ENCODE measurements around the gene TENM4.

- TF ChIP-seq RBM39 (IDR thresholded peaks at IDR 0.05; ENCODE audit: low read depth, low read length, poor library complexity, severe bottlenecking) = no peak
- no peak for TF ChIP-seq CC2D1A (CRISPR knock-in tag; IDR thresholded peaks at IDR 0.05)
- no peak for TF ChIP-seq CTCF (CRISPR knock-in tag; IDR thresholded peaks at IDR 0.05)
- TF ChIP-seq CEBPB (IDR thresholded peaks at IDR 0.05; ENCODE audit: borderline replicate concordance, low read depth, low read length) = no peak
- TF ChIP-seq SOX6 (IDR thresholded peaks at IDR 0.05) = no peak
- no peak for TF ChIP-seq SOX6 (CRISPR knock-in tag; IDR thresholded peaks at IDR 0.05)
- TF ChIP-seq MAX (IDR thresholded peaks at IDR 0.05) = no peak
- TF ChIP-seq ATF2 (CRISPR knock-in tag; IDR thresholded peaks at IDR 0.05) = no peak
- TF ChIP-seq POLR2A (IDR thresholded peaks at IDR 0.05; ENCODE audit: insufficient read depth in 1 of 2, low read depth in 2 of 2, low read length in 2 of 2) = no peak
- TF ChIP-seq BHLHE40 (IDR thresholded peaks at IDR 0.05; ENCODE audit: low read length) = no peak
- TF ChIP-seq PBX3 (CRISPR knock-in tag; IDR thresholded peaks at IDR 0.05; ENCODE audit: borderline replicate concordance) = no peak
- TF ChIP-seq CBFB (CRISPR knock-in tag; IDR thresholded peaks at IDR 0.05) = no peak
These were observed 787.4 kb downstream of the TENM4 start for GRCh38 chr11:78653294-78653909.

Measured in HepG2 (cell line).